ENCODE measurements around the gene DSCAM. TPM values are rescaled to one million over a fixed set of nuclear protein-coding genes. Genes with fewer than 3 reads are reported as not detected.

DSCAM gene
- total and polyA plus RNA-seq, 2 experiments from 2014 or later, result 0.07 TPM; not detected in 1

DNA sequence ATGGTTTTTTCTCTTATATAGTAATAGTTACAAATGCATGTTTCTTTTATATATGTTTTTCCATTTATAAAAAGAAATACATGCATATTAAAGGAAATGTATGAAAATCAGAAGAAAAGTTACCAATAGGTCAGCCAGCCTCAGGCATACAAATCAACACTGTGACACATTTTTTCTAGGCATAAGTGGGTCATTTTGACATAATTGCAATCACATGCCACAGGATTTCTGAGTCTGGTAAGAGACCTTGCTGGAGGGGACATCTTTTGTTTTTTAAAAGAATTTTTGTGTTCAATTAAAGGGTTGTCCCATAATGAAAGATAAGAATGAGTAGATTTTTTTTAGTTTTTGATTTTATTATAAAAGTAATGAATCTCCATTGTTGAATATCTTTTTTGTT, 506.6 kb downstream of the DSCAM start:
- Mint-ChIP-seq H3K4me3 (no peak overlapping the region), H3K27me3 (ENCODE audit: insufficient read depth, low read depth, poor library complexity) (no peaks in the 10 kb centered on the region), H3K9me3 (peaks cover 50% of the 10 kb centered on the region), H3K36me3 (ENCODE audit: low read depth) (peaks cover 2% of the 10 kb centered on the region; the same call in 1 of the 3 replicates), H3K27ac (no peak overlapping the region), H3K4me1 (peaks cover 6% of the 10 kb centered on the region; the same call in 1 of the 3 replicates)
- Histone ChIP-seq H4K20me1 (replicated peaks; ENCODE audit: insufficient read depth) (no peaks in the 10 kb centered on the region), H3K79me2 (replicated peaks; ENCODE audit: insufficient read depth) (no peaks in the 10 kb centered on the region), H2AFZ (no peak overlapping the region), H3K9me2 (ENCODE audit: insufficient read depth) (no peaks in the 10 kb centered on the region), H3K4me3 (no peak overlapping the region), H3K27me3 (ENCODE audit: insufficient read depth) (no peaks in the 10 kb centered on the region), H3K4me1 (ENCODE audit: insufficient read depth) (peaks cover 3% of the 10 kb centered on the region; the same call in 1 of the 2 replicates), H3K27ac (ENCODE audit: low read depth) (no peak overlapping the region), H3F3A (replicated peaks; ENCODE audit: low read depth) (no peaks in the 10 kb centered on the region), H3K36me3 (ENCODE audit: insufficient read depth) (no peaks in the 10 kb centered on the region), H3K4me2 (no peak overlapping the region)
- ATAC-seq (no peak), DNase-seq (ENCODE audit: low spot score) (no peak)
- TF ChIP-seq CREB1 (CRISPR knock-in tag; IDR thresholded peaks at IDR 0.05; ENCODE audit: low read depth) (no peak), JUNB (IDR thresholded peaks at IDR 0.05; ENCODE audit: unreplicated experiment) (no peak), ZNF331 (CRISPR knock-in tag; IDR thresholded peaks at IDR 0.05; ENCODE audit: low read depth) (no peak), NANOG (IDR thresholded peaks at IDR 0.05; ENCODE audit: borderline replicate concordance) (no peak), EZH2phosphoT487 (IDR thresholded peaks at IDR 0.05; ENCODE audit: unreplicated experiment) (no peak), STAT1 (IDR thresholded peaks at IDR 0.05; ENCODE audit: unreplicated experiment) (no peak), EZH2 (IDR thresholded peaks at IDR 0.05; ENCODE audit: low read depth, unreplicated experiment) (no peak), ZNF114 (CRISPR knock-in tag; IDR thresholded peaks at IDR 0.05) (no peak), POLR2AphosphoS5 (IDR thresholded peaks at IDR 0.05; ENCODE audit: low read depth) (no peak)
- TF ChIP-seq, protein P1, sequence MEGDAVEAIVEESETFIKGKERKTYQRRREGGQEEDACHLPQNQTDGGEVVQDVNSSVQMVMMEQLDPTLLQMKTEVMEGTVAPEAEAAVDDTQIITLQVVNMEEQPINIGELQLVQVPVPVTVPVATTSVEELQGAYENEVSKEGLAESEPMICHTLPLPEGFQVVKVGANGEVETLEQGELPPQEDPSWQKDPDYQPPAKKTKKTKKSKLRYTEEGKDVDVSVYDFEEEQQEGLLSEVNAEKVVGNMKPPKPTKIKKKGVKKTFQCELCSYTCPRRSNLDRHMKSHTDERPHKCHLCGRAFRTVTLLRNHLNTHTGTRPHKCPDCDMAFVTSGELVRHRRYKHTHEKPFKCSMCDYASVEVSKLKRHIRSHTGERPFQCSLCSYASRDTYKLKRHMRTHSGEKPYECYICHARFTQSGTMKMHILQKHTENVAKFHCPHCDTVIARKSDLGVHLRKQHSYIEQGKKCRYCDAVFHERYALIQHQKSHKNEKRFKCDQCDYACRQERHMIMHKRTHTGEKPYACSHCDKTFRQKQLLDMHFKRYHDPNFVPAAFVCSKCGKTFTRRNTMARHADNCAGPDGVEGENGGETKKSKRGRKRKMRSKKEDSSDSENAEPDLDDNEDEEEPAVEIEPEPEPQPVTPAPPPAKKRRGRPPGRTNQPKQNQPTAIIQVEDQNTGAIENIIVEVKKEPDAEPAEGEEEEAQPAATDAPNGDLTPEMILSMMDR (conservative IDR thresholded peaks at IDR 0.05; ENCODE audit: low read depth in 2 of 2), result no peak
- TF ChIP-seq, protein P2, sequence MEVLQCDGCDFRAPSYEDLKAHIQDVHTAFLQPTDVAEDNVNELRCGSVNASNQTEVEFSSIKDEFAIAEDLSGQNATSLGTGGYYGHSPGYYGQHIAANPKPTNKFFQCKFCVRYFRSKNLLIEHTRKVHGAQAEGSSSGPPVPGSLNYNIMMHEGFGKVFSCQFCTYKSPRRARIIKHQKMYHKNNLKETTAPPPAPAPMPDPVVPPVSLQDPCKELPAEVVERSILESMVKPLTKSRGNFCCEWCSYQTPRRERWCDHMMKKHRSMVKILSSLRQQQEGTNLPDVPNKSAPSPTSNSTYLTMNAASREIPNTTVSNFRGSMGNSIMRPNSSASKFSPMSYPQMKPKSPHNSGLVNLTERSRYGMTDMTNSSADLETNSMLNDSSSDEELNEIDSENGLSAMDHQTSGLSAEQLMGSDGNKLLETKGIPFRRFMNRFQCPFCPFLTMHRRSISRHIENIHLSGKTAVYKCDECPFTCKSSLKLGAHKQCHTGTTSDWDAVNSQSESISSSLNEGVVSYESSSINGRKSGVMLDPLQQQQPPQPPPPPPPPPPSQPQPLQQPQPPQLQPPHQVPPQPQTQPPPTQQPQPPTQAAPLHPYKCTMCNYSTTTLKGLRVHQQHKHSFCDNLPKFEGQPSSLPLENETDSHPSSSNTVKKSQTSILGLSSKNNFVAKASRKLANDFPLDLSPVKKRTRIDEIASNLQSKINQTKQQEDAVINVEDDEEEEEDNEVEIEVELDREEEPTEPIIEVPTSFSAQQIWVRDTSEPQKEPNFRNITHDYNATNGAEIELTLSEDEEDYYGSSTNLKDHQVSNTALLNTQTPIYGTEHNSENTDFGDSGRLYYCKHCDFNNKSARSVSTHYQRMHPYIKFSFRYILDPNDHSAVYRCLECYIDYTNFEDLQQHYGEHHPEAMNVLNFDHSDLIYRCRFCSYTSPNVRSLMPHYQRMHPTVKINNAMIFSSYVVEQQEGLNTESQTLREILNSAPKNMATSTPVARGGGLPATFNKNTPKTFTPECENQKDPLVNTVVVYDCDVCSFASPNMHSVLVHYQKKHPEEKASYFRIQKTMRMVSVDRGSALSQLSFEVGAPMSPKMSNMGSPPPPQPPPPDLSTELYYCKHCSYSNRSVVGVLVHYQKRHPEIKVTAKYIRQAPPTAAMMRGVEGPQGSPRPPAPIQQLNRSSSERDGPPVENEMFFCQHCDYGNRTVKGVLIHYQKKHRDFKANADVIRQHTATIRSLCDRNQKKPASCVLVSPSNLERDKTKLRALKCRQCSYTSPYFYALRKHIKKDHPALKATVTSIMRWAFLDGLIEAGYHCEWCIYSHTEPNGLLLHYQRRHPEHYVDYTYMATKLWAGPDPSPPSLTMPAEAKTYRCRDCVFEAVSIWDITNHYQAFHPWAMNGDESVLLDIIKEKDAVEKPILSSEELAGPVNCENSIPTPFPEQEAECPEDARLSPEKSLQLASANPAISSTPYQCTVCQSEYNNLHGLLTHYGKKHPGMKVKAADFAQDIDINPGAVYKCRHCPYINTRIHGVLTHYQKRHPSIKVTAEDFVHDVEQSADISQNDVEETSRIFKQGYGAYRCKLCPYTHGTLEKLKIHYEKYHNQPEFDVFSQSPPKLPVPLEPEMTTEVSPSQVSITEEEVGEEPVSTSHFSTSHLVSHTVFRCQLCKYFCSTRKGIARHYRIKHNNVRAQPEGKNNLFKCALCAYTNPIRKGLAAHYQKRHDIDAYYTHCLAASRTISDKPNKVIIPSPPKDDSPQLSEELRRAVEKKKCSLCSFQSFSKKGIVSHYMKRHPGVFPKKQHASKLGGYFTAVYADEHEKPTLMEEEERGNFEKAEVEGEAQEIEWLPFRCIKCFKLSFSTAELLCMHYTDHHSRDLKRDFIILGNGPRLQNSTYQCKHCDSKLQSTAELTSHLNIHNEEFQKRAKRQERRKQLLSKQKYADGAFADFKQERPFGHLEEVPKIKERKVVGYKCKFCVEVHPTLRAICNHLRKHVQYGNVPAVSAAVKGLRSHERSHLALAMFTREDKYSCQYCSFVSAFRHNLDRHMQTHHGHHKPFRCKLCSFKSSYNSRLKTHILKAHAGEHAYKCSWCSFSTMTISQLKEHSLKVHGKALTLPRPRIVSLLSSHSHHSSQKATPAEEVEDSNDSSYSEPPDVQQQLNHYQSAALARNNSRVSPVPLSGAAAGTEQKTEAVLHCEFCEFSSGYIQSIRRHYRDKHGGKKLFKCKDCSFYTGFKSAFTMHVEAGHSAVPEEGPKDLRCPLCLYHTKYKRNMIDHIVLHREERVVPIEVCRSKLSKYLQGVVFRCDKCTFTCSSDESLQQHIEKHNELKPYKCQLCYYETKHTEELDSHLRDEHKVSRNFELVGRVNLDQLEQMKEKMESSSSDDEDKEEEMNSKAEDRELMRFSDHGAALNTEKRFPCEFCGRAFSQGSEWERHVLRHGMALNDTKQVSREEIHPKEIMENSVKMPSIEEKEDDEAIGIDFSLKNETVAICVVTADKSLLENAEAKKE (CRISPR knock-in tag; IDR thresholded peaks at IDR 0.05), result no peak
- TF ChIP-seq, protein P3, sequence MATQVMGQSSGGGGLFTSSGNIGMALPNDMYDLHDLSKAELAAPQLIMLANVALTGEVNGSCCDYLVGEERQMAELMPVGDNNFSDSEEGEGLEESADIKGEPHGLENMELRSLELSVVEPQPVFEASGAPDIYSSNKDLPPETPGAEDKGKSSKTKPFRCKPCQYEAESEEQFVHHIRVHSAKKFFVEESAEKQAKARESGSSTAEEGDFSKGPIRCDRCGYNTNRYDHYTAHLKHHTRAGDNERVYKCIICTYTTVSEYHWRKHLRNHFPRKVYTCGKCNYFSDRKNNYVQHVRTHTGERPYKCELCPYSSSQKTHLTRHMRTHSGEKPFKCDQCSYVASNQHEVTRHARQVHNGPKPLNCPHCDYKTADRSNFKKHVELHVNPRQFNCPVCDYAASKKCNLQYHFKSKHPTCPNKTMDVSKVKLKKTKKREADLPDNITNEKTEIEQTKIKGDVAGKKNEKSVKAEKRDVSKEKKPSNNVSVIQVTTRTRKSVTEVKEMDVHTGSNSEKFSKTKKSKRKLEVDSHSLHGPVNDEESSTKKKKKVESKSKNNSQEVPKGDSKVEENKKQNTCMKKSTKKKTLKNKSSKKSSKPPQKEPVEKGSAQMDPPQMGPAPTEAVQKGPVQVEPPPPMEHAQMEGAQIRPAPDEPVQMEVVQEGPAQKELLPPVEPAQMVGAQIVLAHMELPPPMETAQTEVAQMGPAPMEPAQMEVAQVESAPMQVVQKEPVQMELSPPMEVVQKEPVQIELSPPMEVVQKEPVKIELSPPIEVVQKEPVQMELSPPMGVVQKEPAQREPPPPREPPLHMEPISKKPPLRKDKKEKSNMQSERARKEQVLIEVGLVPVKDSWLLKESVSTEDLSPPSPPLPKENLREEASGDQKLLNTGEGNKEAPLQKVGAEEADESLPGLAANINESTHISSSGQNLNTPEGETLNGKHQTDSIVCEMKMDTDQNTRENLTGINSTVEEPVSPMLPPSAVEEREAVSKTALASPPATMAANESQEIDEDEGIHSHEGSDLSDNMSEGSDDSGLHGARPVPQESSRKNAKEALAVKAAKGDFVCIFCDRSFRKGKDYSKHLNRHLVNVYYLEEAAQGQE (IDR thresholded peaks at IDR 0.05; ENCODE audit: unreplicated experiment), result no peak
- TF ChIP-seq, protein P4, sequence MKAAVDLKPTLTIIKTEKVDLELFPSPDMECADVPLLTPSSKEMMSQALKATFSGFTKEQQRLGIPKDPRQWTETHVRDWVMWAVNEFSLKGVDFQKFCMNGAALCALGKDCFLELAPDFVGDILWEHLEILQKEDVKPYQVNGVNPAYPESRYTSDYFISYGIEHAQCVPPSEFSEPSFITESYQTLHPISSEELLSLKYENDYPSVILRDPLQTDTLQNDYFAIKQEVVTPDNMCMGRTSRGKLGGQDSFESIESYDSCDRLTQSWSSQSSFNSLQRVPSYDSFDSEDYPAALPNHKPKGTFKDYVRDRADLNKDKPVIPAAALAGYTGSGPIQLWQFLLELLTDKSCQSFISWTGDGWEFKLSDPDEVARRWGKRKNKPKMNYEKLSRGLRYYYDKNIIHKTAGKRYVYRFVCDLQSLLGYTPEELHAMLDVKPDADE (IDR thresholded peaks at IDR 0.05), result no peak

All from GM23338 (cell line).